HG03095 (cell line): Measurements from ENCODE around the gene NKAIN1.
"Not testable (repeated sequence)": the region's sequence is repeated elsewhere in the genome, so short reads cannot be mapped to it uniquely, and the experiment has no call there.

Experiments
- ATAC-seq: cut with Tn5 transposase; IDR thresholded peaks from one replicate; pipeline ENCODE4 v1.9.1; 2021; ENCODE audit warnings: moderate library complexity; ENCODE audit not compliant: unreplicated experiment

NKAIN1 gene

DNA sequence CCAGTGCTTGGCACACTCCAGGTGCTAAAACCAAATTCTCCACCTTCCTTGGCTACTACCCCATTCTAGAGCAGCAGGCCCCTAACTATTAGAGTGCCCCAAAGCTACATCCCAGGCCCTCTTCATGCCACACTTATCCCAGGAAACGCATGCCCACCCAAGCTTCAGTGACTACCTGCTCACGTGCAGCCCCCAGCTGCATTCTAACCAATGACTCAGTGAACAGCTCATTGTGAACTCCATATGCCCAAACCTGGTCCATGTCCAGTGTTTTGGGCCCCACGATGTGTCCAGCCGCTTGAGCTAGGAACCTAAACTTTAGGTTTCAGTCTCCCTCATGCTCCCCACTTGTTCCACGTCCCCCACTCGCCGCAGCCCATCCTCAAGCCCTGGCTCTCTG lies 41.5 kb downstream of the NKAIN1 start:
- no peak for ATAC-seq

- no peak for ATAC-seq
Observed at GRCh38 chr1:31196685-31197084, 43.0 kb downstream of the NKAIN1 start.

GRCh38 chr1:31195267-31195666 lies 44.4 kb downstream of the NKAIN1 start:
- ATAC-seq = not testable (repeated sequence)

- ATAC-seq = no peak
Observed at GRCh38 chr1:31193729-31194128, 46.0 kb downstream of the NKAIN1 start.

GRCh38 chr1:31191281-31191680 lies 48.4 kb downstream of the NKAIN1 start:
- ATAC-seq = no peak

- ATAC-seq = no peak
Observed at GRCh38 chr1:31189696-31190674, 49.7 kb downstream of the NKAIN1 start.

DNA sequence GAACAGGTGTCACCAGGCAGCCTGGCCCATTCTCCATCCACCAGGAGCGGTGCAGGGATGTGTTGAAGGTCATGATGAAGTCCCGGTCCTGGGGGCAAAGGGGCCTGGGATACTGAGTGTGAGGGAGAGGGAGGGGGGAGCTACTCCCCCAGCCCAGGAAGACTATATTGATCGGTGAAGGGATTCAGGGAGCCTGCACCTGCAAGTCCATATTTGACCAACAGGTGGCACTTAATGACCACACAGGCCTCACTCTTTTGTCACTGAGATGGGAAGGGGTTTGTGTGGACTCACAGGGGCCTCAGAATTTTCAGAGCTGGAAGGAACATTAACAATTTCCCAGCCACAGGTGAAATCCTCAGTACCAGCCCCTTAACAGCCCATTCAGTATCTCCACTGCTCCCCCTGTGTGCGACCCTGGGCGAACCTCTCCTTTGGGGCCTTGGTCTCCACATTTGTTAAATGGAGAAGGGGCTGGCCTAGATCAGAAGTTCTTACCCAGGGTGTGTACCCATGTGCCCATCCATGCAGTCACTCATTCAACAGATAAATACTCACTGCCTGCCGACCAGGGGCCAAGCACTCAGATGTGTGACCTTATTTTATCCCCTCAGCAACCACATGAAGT lies 55.6 kb downstream of the NKAIN1 start:
- ATAC-seq = no peak

DNA sequence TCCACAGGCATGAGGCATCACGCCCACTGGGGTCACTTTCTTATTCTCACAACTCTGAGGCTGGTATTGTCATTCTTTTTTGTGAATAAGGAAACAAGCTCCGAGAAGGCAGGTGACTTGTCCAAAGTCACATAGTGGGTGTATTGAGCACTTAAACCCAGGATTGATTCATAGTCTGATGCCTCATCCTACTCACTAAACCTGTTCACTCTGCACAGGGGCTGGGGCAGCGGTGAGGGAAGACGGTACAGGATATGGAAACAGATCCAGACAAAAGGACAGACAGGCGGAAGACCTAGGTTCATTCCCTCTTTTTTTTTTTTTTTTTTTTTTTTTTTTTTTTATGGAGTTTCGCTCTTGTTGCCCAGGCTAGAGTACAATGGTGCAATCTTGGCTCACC lies 56.6 kb downstream of the NKAIN1 start:
- no peak for ATAC-seq

DNA sequence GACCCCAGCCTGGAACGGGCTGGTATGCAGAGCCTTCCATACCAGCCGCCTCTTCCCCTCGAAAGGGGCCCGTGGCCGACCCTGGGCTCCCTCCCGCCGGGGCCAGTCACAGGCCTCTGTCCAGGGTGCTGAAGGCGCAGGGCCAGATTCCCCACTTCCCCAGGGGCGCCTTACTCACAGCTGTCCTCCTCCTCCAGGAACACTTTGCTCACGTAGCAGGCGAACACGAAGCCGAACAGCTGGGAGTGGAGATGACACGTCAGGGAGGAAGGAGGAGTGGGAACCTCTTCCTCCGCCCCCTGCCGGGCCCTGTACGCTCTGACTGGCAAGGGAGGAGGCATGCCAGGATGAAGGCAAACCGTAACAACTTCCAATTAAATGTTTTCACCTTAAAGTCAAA lies 57.3 kb downstream of the NKAIN1 start:
- no peak for ATAC-seq

- ATAC-seq = no peak
Observed at GRCh38 chr1:31181515-31182343, 58.0 kb downstream of the NKAIN1 start.

DNA sequence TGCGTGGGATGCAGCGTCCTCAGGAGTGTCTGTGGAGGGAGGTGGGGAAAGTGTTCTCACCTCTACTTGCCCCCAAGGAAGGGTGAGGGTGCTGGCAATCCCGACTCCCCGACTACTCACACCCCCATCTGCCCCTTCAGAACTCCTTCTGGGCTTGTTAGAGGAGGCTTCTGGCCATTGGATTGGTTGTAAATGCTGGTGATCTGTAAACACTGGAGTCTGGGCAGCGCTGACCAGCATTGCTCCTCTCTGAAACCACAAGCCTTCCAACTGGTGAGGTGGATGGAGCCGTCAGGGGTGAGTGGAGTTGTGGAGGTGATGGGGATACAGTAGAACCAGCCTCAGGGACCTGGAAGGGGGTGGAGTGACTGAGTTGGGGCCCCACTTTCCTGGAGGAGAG lies 59.3 kb downstream of the NKAIN1 start:
- no peak for ATAC-seq

GRCh38 chr1:31176291-31176690 lies 63.4 kb downstream of the NKAIN1 start:
- ATAC-seq = not testable (repeated sequence)

GRCh38 chr1:31170486-31170735 lies 69.3 kb downstream of the NKAIN1 start:
- no peak for ATAC-seq

DNA sequence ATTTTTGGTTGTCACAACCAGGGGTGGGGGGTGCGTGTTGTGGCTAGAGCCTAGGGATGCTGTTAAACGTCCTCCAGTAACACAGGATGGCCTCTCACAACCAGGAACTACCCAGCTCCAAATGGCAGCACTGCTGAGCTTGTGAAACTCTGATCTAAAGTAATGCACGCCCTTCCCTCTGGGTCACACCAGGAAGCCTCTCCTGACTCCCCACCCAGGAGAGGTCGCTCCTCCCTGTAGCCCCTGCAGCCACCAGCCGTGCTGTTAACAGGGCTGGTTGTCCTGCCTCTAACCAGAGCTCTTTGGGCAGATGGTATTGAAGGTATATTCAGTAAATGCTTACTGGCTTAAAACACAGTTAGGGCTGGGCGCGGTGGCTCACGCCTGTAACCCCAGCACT lies 73.2 kb downstream of the NKAIN1 start:
- no peak for ATAC-seq

- no peak for ATAC-seq
Observed at GRCh38 chr1:31164291-31164690, 75.4 kb downstream of the NKAIN1 start.

- no peak for ATAC-seq
Observed at GRCh38 chr1:31163866-31164265, 75.8 kb downstream of the NKAIN1 start.

- no peak for ATAC-seq
Observed at GRCh38 chr1:31161571-31161970, 78.1 kb downstream of the NKAIN1 start.

DNA sequence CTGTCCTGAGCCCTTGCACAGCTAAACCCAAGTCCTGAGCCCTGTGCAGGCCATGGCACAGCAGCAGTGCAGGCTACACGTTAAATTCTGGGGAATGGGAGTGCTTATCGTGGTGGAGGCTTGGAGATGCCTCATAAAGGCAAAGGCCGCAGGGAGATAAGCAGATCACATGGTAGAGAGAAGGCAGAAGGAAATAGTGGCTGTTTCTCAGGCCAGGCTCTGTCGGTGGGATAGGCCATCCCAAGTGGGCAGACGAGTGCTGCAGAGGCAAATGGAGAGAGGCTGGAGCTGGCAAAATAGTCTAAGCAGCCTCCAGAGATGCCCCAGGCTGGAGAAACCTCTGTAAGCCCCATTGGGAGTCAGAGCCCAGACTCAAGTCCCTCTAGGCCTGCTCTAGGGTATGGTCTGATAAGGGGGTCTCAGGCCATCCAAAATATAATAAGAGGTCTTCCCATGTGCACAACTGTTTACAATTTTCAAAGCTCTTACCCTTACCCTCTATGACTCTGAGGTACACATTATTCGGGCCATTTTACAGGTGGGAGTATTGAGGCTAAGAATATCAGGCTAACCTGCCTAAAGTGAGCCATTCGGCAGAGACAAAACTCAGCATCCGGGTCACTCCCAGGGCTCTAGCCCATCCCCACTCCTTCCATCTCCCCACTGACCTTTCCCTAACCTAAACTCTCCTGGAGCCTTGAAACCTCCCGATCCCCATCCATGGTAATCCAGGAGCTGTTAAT lies 79.6 kb downstream of the NKAIN1 start:
- ATAC-seq = no peak

DNA sequence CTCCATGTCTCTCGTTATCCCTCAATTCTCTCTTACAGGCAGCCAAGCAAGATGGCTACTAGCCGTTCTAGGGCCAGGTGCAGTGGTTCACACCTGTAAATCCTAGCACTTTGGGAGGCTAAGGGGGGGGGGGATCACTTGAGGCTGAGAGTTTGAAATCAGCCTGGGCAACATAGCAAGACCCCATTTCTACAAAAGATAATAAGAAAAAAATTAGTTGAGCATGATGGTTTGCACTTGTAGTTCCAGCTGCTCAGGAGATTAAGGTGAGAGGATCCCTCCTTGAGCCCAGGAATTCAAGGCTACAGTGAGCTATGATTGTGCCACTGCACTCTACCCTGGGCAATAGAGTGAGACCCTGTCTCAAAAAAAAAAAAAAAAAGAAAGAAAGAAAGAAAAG lies 80.4 kb downstream of the NKAIN1 start:
- no peak for ATAC-seq

DNA sequence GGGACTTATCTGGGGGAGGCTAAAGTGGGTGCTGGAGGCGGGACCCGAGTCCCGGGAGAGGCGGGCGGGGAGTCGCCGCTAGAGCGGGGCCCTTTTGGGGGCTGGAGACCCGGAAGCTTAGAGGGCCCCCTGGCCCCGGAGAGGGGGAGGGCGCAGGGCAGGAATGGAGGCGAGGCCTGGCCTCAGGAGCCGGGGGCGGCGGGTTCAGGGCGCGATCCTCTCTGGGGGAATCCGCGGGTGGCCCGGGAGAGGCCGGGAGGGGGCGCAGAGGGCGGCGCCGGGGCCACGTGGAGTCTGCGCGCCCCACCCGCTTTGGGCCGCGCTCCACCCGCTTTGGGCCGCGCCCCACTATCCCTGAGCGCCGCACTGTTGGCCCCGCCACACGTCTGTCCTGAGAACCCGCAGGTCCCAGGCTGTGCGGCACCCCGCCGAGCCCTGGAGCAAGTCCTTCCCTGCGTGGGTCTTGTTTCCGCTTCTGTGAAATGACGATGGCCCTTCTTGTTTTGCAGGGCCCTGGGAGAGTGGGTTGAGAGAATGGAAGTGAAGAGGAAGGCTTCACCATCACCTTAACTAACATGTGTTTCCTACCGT lies 84.4 kb downstream of the NKAIN1 start:
- ATAC-seq = peak; percentile 53
